SU-DHL-6 (cell line): ENCODE data around the gene LRRC49.

Experiments used
- H2AFZ ChIP-seq: fragments of 200-600 bp; sonication (generic); 2 replicates; pipeline ENCODE4 v1.6.1; 2014; ENCODE audit warnings: low read depth, mild to moderate bottlenecking, moderate library complexity, mixed read lengths, antibody characterized with exemption, low read length; ENCODE audit not compliant: severe bottlenecking
- H3F3A ChIP-seq: fragments of 200-600 bp; shearing (Covaris generic); 2 replicates; pipeline ENCODE4 v1.6.0; 2016; ENCODE audit warnings: antibody characterized with exemption, mild to moderate bottlenecking; ENCODE audit not compliant: insufficient read depth
- H3K27ac ChIP-seq: fragments of 200-600 bp; sonication (generic); 2 replicates; pipeline ENCODE4 v1.5.1; 2016; ENCODE audit warnings: low read depth, mild to moderate bottlenecking, low read length, moderate library complexity, mixed read lengths
- H3K27me3 ChIP-seq: fragments of 200-600 bp; sonication (generic), shearing (Covaris generic); 2 replicates; pipeline ENCODE4 v1.6.0; 2014; ENCODE audit warnings: mild to moderate bottlenecking, low read length
- H3K36me3 ChIP-seq: fragments of 200-600 bp; sonication (generic); 2 replicates; pipeline ENCODE4 v1.6.1; 2014; ENCODE audit warnings: mild to moderate bottlenecking, low read length, mixed read lengths
- H3K4me2 ChIP-seq: fragments of 300-600, 200-600 bp; shearing (Covaris generic), sonication (generic); 2 replicates; pipeline ENCODE4 v1.6.0; 2014; ENCODE audit warnings: low read length, low read depth, mild to moderate bottlenecking; ENCODE audit not compliant: poor library complexity, severe bottlenecking
- H3K4me3 ChIP-seq: fragments of 200-600 bp; sonication (generic); 2 replicates; pipeline ENCODE4 v1.5.1; 2014; ENCODE audit warnings: antibody characterized with exemption, low read length, mild to moderate bottlenecking, mixed read lengths; ENCODE audit not compliant: insufficient read depth, poor library complexity, severe bottlenecking
- H3K79me2 ChIP-seq: fragments of 200-600 bp; sonication (generic); 2 replicates; pipeline ENCODE4 v1.6.1; 2014; ENCODE audit warnings: mild to moderate bottlenecking, low read length, moderate library complexity; ENCODE audit not compliant: insufficient read depth
- H3K9ac ChIP-seq: fragments of 200-600 bp; sonication (generic); 2 replicates; pipeline ENCODE4 v1.7.0; 2014; ENCODE audit warnings: mild to moderate bottlenecking, low read length
- H3K9me2 ChIP-seq: fragments of 200-600 bp; sonication (generic); replicated peaks from 2 replicates; pipeline ENCODE4 v1.6.1; 2014; ENCODE audit warnings: low read length; ENCODE audit not compliant: insufficient read depth
- H3K9me3 ChIP-seq: fragments of 200-600 bp; sonication (generic); 2 replicates; pipeline ENCODE4 v1.6.1; 2014; ENCODE audit warnings: low read length, mixed read lengths; ENCODE audit not compliant: insufficient read depth
- H4K20me1 ChIP-seq: fragments of 200-600 bp; sonication (generic); 2 replicates; pipeline ENCODE4 v1.6.1; 2014; ENCODE audit warnings: low read depth, mild to moderate bottlenecking, antibody characterized with exemption, low read length, moderate library complexity, mixed read lengths
- CTCF ChIP-seq: fragments of 200-600 bp; sonication (generic); IDR thresholded peaks from one replicate; pipeline ENCODE4 v1.5.1; 2017; ENCODE audit warnings: antibody characterized with exemption, mild to moderate bottlenecking, low read length, moderate library complexity; ENCODE audit not compliant: insufficient read depth, poor library complexity, severe bottlenecking
- EZH2phosphoT487 ChIP-seq: fragments of 200-600 bp; sonication (generic), shearing (Covaris generic); conservative IDR thresholded peaks from 2 replicates; pipeline ENCODE4 v1.6.1; 2018; ENCODE audit warnings: mild to moderate bottlenecking, antibody characterized with exemption, low read length, moderate library complexity, mixed read lengths

Gene LRRC49

GRCh38 chr15:71084264-71084663, 191.6 kb downstream of the LRRC49 start:
- H2AFZ ChIP-seq = no peak overlapping the region
- no peak overlapping the region for H3K9ac ChIP-seq
- no peak overlapping the region for H3K27ac ChIP-seq
- no peak for TF ChIP-seq EZH2phosphoT487
- TF ChIP-seq CTCF = no peak
- H3K27me3 ChIP-seq = no peaks in the 10 kb centered on the region
- no peaks in the 10 kb centered on the region for H3K36me3 ChIP-seq
- no peaks in the 10 kb centered on the region for H3K9me3 ChIP-seq
- no peaks in the 10 kb centered on the region for H3K79me2 ChIP-seq
- H4K20me1 ChIP-seq = no peaks in the 10 kb centered on the region
- no peaks in the 10 kb centered on the region for H3K9me2 ChIP-seq
- H3F3A ChIP-seq = no peaks in the 10 kb centered on the region
- H3K4me3 ChIP-seq = no peak overlapping the region
- no peak overlapping the region for H3K4me2 ChIP-seq

- no peak overlapping the region for H3K27ac ChIP-seq
- H3K79me2 ChIP-seq = no peaks in the 10 kb centered on the region
- no peaks in the 10 kb centered on the region for H3K27me3 ChIP-seq
- H3F3A ChIP-seq = no peaks in the 10 kb centered on the region
- H3K36me3 ChIP-seq = no peaks in the 10 kb centered on the region
- TF ChIP-seq CTCF (no peak), EZH2phosphoT487 (no peak)
- no peaks in the 10 kb centered on the region for H4K20me1 ChIP-seq
- no peak overlapping the region for H3K9ac ChIP-seq
- H3K4me2 ChIP-seq = no peak overlapping the region
- H3K9me3 ChIP-seq = no peaks in the 10 kb centered on the region
- H2AFZ ChIP-seq = no peak overlapping the region
- H3K4me3 ChIP-seq = no peak overlapping the region
- no peaks in the 10 kb centered on the region for H3K9me2 ChIP-seq
Measured at GRCh38 chr15:71085809-71086208, 193.2 kb downstream of the LRRC49 start.

GRCh38 chr15:71088155-71088554, 195.5 kb downstream of the LRRC49 start:
- H3F3A ChIP-seq = no peaks in the 10 kb centered on the region
- no peak overlapping the region for H2AFZ ChIP-seq
- no peaks in the 10 kb centered on the region for H3K79me2 ChIP-seq
- H3K27ac ChIP-seq = no peak overlapping the region
- TF ChIP-seq CTCF (no peak), EZH2phosphoT487 (no peak)
- H3K27me3 ChIP-seq = no peaks in the 10 kb centered on the region
- H4K20me1 ChIP-seq = no peaks in the 10 kb centered on the region
- no peak overlapping the region for H3K9ac ChIP-seq
- H3K36me3 ChIP-seq = no peaks in the 10 kb centered on the region
- no peaks in the 10 kb centered on the region for H3K9me2 ChIP-seq
- H3K4me3 ChIP-seq = no peak overlapping the region
- no peaks in the 10 kb centered on the region for H3K9me3 ChIP-seq
- H3K4me2 ChIP-seq = no peak overlapping the region
